ENCODE results near the gene LYPD1.

The LYPD1 gene

DNA sequence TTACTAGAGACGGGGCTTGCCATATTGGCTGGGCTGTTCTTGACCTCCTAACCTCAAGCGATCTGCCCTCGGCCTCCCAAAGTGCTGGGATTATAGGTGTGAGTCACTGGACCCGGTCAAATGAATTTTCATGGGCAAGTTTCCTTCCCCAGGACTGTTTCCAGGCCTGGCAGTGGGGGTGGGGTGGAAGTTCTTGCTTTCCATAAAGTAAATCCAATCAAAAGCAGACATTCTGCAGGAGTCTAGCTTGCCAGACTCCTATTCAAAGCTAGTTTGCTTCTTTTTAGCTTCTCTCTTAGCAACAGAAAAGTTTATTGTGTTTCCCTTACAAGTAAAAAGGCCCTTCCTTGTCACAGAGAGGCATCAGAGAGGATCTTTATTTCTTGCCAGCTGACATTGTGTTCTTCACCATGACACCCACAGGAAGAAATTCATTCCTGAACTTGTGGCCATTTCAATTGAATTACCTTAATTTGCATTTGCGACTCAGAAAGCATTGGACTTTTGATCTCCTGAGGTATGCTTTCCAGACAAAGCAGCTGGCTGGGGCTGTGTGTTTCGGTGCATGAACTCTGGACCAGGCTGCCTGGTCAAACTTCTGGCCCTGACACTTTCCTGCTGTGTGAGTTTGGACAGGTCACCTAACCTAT, 37.9 kb downstream of the LYPD1 start:
- DNase-seq, result no peak

DNA sequence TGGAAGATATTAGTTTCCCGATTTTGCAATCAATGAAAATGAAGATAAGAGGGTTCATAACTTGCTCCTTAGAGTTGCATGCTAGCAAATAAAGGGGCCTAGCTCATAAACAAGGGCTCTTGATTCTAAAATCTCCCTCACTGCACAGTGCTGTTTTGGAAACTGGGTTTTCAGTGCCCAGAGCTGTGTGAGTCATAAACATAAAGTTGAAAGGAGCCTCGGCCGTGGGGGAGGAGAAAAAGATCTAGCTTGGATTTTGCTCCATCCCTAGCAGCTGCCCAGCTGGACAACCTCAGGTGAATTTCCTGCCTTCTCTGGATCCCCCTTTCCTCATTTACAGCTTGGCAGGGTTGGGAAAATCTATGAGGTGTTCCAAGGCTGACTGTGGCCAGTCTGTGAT, 42.5 kb downstream of the LYPD1 start:
- DNase-seq, result no peak

DNA sequence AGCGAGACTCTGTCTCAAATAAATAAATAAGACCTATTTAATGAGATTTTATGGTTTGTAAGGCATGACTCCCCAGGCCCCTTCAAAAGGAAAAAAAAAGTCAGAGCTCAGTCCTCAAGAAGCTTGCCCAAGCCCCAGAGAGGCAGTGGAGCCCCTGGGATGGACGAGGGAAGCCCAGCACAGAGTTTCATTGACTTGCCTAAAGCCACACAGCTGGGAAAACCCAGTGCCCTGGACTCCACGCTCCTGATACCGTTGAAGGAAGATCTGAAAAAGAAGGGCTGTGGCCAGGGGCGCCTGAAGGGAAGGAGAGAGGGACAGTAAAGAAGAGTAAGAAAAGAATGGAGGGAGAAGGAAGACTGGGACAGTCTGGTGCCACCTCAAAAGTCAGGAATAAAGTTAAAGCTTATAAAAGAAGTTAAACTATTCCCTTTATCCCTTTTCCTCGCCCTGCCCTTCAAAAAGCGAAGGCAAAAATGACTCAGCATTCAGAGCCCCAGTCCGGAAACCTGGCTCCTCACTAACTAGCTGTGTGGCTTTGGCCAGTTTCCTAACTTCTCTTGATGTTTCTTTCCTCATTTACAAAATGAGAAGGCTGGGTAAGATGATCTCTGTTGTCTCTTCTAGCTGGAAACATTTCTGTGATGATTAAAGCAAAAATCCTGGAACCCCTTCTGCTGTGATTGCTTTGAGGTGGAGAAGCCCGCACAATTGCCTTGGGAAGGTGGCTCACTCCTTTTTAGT, 46.7 kb downstream of the LYPD1 start:
- no peak for DNase-seq

DNA sequence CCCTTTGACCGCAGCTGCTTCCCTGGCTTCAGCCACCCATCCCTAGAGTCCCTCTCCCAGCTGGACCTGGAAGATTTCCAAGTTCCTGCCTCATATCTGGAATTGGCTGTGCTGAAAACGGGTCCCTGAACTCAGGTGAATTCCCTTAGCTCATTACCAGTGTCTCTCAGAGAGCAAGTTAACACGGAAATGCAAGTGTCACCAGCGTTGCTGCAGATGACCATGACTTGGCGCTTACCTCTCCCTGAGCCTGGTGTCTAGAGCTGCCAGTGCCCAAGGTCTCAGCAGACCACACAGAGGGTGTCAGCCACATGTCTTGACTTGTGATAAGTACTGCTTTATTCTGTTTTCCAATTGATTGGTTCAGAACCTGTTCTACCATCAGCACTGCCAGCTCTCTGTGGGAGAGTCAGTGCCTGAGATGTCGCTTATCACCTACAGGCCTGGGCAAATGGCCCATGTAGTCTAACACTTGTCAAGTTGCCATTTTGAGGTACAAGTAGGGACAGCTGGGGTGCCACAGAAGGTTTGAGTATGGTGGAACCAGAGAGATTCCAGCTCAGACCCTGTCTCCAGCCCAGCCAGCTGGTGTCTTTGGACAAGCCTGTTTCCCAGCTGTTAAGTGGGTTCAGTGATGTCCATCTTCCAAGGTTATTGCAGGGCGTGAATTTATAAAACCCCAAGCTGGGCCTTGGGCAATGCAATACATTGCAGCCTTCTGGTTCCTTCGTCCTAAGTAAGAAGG, 48.7 kb downstream of the LYPD1 start:
- no peak for DNase-seq

DNA sequence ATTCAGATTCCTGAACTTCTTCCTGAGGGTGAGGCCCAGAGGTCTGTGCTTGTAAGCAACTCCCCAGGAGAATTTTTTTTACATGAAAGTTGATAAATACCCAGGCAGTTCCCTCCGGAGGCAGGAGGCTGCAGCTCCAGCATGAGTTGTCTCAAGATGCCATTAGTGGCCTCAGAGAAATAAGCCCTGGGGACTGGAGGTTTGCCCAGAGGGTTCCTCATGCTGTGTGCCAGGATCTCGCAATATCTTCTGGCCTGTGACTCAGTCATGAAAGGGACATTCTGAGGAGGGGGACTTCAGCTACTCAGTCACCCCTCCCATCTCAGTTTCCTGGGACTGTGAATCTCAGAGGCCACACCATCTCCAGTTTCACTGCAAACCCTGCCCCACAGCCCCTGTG, 49.9 kb downstream of the LYPD1 start:
- DNase-seq, result no peak

DNA sequence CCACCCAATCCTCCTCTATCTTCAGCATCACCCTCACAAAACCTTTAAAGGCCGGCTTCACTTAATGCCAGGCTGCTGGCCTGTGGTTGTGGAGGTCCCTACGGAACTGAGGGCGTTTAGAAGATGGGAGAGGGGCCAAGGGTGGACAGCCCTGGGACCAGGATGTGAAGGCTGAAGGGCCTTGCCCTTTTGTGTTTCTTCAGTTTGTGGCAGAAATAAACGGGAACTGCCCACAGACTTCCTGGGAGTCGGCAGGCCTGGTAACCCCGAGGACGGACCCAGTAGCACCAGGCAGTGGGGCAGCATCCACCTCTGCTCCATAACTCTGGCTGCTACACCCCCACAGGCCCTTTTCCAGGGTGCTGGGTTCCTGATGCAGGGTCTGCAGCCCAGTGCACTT, 51.3 kb downstream of the LYPD1 start:
- DNase-seq, result no peak

DNA sequence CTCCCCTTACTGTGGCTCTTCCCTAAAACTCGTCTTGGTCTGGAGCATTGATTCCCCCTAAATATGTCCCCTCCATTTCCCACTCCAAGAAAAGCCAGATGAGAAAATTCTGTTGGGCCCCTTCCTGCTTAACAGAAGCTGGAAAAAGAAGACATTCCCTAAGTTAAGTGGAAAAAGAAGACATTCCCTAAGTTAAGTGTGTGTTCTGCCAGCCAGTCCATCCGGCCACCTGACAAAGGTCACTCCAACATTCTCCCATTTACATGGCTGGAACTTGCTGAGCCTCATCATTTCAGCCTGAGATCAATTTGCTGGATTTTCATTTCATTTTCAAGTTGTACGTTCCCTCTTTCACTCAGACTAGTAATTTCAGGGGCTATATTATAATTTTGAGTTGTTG, 52.0 kb downstream of the LYPD1 start:
- no peak for DNase-seq

DNA sequence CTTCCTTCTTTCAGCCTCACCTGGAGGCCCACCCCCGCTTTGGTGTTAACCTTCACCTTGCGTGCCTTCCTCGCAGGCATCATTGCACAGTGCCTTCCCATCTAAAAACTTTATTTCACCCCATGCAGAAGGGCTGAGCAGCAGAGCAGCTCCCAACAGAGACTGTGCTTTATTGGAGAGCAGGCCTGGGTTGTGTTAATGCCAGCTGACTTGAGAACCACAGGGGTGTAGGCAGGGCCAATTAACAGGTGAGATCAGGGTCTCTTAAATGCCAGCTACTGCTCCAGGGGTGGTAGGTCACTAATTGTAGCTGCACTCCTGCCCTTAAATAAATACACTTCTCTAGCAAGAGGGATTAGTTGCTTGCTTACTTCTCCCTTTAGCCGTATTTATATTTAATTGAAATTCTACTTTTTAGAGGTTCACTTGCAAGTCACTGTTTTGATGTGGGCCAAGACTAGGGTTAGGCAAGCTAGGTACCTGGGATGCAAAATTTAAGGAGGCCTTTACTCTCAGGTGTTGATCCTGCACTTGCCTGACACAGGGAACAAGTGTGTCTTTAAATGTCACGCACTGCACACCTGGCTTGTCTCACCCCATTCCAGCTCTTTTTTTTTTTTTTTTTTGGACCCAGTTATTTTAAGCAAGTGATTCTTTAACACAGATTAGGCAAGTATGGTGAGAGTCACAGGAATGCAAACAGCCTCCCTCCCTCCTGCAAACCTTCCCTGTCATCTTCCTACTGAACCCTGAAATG, 54.5 kb downstream of the LYPD1 start:
- DNase-seq, result no peak

DNA sequence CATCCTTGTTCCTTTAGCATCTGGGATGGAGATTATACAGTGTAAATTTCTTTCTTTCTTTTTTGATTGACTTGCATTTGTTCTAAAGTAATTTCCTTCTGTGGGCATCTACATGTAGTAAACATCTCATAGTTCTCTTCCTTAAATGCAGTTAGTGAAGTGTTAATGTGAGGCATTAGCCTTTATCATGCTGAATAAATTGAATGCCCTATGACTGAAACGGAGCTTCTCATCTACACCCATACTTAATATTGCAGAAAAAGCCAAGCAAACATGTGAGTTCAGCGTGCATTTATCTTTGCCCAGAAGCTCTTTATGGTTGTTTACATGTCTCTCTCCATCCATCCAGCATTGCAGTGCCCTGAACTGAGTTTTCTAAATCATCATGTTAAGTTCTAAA, 58.3 kb downstream of the LYPD1 start:
- no peak for DNase-seq

DNA sequence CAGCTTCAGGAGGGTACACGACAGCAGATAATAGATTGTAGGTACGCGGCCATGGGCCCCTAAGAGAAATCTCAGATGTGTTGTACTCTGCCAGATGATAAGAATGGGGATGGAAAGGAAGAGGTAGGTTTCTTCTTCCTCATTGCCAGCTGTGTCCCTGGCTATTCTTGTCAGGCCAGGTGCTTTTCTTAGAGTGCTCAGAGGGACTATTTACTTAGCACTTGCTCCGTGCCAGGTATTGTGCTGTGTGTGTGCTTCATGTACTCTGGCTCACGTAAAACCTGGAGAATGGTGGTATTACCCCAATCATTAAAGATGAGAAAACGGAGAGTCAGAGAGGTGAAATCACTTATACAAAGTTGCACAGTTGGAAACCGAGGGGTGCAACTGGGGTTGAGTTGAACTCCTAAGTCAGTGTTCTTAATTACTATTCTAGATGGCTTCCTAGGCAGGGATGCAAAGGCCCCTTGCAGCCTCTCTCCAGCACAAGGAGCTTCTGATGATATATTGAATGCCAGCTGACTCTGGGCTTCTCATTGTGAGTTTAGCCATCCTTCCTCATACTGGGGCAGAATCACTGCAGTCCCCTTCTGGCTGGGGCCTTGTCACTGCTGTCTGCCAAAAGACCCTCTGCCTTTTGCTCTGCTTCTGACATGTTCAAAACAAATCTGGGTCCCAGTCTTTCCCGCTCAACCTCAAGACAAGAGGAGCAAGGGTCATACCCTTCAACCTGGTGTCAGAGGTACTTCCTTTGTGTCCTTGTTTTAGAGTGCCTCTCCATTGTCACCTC, 60.7 kb downstream of the LYPD1 start:
- no peak for DNase-seq

DNA sequence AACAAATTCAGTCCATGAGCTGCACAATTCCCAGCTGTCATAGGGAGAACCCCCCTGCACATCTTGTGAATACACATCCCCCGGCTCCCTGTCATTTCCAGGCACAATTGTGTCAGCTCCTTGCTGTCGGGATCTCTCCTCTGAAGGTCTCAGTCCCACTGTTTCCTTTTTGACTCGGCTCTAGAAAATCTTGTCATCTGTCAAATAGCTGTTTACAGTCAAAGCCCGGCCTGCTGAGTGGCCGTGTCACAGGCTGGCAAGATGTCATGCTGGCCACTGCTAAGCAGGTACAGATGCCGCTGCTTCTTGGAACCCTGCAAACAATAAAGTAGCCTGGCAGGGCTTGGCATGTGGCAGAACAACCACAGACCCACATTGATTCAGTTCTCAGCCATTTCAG, 61.7 kb downstream of the LYPD1 start:
- no peak for DNase-seq

DNA sequence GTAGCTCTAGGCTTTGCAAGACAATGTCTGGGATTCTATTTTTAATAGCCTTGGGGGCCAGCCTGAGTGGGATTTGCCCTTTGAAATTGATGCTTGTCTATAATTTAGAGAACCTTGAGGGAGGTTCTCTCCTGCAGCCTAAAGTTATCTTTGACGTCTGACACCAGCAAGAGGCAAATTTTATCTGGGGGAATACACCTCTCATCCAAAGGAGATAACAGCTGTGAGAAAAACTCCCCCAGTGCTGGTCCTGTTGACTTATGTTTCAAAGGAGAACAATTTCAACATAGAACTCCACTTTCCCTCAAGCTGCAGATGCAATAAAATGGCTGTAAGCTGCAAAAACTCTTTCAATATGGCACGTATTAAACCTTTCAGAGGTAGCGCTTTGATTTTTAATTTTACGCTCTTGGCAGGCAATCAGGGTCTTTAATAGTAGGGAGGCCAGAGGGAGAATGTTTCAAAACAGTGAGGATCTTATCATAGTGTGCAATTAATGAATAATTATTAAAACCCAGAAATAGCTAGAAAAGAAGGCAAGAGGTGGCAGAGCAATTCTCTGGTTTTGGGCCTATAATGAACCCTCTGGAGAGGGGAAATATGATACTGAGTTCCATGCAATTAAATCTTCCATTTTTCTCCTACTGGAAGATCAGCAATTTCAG, 62.4 kb downstream of the LYPD1 start:
- no peak for DNase-seq

DNA sequence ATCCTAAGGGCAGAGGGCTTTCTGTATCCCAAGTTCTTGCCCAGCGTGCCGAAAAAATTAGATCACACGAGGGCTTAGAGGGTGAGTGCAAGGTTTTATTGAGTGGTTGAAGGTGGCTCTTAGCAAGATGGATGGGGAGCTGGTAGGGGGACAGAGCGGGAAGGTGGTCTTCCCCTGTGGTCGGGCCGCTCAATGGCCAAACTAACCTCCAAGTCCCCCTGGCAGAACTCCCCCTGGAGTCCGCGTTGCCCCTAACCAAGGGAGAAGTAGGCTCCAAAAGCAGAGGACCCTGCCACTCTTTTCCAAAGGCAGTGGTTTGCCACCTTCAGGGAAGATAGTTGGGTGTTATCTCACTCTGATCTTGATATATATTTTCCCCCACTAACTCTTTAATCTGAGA, 63.4 kb downstream of the LYPD1 start:
- DNase-seq, result no peak

DNA sequence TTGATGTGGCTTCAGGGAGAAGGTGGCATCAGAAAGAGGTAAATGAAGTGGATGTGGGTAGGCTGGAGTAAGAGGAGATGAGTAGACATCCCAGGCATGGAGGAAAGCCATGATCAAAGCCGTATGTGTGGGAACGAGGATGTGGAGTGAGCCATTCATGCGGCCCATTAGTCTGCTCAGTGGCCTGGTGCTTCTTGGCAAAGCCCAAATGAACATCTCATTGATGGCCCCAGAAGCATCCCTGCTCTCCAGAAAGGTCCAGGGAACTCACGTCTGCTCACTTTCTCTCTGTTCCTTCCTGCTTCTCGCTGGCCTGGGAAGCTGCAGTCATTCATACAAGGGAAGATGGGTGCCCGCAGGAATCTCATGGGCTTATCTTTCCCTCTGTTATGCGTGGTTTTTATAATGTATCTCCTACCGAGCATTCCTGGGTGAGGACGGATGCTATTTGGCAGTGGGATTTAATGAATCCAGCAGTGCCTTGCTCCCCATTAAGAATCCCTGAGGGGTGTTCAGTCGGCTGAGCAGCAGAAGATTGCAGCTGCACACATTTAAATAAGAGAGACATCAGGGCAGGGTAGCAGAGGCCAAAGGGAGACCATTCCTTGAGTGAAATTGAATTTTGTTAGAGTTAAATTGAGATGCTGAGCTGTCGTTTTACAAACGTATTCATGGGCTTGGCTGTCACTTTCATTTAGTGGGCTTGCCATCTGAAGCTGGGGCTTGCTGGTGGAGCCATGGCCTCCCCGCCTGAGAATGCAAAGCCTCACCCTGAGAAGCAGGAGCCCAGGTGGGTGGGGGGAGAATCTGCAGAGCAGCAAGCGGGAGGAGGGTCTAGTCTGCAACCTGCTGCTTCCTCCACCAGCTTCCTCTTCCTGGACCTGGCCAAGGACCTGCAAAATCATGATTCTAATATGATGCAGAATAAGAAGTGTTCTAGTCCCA, 64.5 kb downstream of the LYPD1 start:
- no peak for DNase-seq

DNA sequence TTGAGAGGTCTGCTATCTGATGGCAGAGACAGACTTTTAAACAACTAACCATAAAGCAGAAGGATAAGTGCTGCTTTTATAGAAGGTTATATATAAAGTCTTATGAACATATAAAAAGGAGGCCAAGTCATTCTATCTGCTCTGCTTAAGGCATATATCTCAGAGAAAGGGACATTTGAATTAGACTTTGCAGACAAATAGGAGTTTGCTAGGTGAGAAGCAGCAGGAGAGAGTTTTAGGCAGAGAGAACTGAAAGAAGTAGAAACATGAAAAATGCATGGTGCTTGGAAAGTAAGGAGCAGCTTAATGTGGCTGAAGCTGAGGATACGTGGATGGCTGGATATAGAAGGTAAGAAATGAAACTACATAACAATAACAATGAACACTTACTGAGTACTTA, 65.4 kb downstream of the LYPD1 start:
- DNase-seq, result no peak

DNA sequence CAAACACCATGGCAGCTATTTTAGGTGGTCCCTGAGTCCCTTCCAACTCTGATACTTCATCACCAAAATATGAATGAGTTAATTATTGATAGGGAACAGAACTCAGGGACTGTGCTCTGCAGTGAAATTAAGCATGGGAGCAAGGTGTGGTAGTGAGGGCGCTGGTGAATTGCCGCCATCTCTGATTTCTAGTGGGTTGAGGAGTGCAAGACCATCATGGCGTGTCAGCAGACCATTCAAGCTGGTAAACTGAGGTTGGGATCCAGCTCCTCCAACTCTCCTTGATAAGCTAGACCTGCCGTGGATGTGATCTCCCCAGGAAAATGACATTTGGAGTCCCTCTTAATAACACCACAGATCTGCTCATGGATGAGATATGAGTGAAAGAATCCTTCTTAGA, 70.4 kb downstream of the LYPD1 start:
- DNase-seq, result no peak

DNA sequence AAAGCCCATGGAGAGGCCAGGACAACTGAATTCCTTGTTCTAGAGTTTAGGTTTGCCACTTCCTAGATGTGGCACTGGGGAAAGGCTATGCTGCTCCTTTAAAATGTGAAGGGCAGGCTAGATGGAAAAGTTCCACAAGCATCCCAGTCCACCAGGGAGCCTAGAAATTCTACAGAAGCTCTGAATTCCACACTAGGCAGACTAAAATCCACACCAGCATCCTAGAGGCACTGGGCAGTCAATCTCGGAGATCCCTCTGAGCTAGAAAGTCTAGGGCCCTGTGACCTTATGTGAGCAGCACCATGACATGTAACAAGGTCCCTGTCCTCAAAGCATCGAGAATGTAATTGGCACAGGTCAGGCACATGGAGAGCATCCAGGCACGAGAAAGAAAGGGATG, 71.5 kb downstream of the LYPD1 start:
- no peak for DNase-seq

DNA sequence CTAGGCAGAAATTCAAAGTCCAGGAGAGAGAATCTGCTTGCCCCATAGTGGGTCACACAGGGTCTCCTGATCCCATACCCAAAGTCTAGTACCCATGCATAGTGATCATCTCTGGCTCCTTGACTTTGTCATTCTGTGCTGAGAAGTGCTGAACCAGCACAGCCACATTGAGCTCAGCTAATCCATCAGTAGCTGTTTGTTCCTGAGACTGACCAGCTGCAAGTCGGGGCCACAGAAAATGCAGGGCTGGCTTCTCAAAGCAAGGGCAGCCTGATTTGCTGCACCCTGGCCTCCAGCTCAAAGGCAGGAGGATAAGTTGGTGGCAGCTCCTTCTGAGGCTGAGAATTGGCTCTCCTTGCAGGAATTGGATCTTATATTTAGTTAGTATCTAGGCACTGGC, 72.2 kb downstream of the LYPD1 start:
- DNase-seq, result no peak

DNA sequence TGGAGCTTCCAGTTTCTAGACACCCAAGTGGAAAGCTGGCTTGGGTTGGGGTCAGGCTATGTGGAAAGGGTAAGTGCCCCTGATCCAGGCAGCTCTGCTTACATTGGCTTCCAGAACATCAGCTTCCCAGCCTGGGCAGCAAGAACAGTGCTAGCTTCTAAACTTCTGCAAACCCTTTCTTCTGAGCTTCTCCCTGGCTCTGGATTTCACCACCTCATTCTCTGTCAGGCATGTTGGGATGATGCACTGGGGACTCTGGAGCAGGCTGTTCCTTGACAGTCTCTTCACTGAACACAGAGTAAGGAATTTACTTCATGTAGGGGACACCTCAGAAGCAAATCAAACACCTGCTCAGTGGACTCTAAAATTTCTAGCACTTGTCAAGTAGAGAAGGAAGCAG, 72.8 kb downstream of the LYPD1 start:
- DNase-seq, result no peak

DNA sequence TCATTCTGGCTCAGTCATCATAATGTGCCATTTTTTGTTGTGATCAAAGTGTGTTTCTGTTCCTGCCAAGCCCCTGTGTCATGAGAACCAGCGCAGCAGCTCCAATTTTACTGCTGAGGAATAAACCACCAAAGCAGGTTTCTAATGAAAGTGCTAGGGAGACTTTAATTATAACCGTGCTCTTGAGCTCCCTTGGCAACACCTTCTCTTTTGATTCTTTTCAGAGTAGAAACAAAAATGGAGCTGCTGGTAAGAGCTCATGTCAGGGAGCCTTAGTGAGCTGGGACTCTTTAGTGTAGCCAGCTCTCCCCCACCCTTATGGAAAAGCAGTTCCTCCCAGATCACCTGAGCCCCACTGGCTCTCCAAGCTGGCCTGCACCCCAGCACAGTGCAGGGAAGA, 74.3 kb downstream of the LYPD1 start:
- DNase-seq, result no peak

DNA sequence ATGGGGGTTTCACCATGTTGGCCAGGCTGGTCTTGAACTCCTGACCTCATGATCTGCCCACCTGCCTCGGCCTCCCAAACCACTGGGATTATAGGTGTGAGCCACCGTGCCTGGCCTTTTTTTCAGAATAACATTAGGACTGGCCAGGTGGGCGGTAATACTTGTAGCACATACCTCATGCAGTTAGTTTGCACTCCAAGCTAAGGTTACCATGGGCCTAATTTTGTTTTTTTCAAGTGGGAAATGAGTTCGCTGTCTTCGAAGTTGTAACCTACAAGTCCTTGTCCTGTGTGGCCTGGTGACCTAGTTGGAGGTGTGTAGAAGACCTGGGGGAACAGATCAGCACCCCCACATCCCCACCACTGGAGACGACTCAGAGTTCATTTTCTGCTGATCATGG, 74.8 kb downstream of the LYPD1 start:
- DNase-seq, result no peak
